IMR-90 (cell line): ENCODE data around the gene HMX2. TPM values are rescaled to one million over a fixed set of nuclear protein-coding genes. Genes with fewer than 3 reads are reported as not detected.

Experiments
- ATAC-seq: fragments of 200-7000 bp; cut with Tn5 transposase; 2 replicates; pipeline ENCODE4 v1.9.1; 2020; ENCODE audit warnings: low read depth, mild to moderate bottlenecking, moderate library complexity
- BruUV-seq: library from RNA; stranded (reverse); fragments of 400-500 nt; replicated peaks from 2 replicates; lab custom pipeline; 2021; lab: Mats Ljungman, UMichigan
- CTCF ChIA-PET: fragments of 300-600 bp; formaldehyde crosslinking; extraction: SDS; loops from one replicate; lab custom pipeline; 2021; ENCODE audit warnings: antibody characterized with exemption; lab: Yijun Ruan, JAX
- POLR2A ChIA-PET: fragments of 300-600 bp; sonication (Branson Sonifier 250); formaldehyde crosslinking; loops from one replicate; lab custom pipeline; 2022; ENCODE audit warnings: antibody characterized with exemption; ENCODE audit not compliant: unreplicated experiment; lab: Charles Lee
- DNase-seq: peaks from one replicate; pipeline ENCODE4 v3.0.0; 2013
- H2AFZ ChIP-seq: replicated peaks from 2 replicates; pipeline ENCODE3; 2013; ENCODE audit warnings: low read length, mild to moderate bottlenecking; ENCODE audit not compliant: poor library complexity
- H2AK5ac ChIP-seq: 2 replicates; pipeline ENCODE4 v1.6.1; 2013; ENCODE audit warnings: low read depth, low read length, inconsistent platforms
- H2AK9ac ChIP-seq: replicated peaks from 2 replicates; pipeline ENCODE3; 2013; ENCODE audit warnings: mild to moderate bottlenecking, low read depth, low read length, moderate library complexity; ENCODE audit not compliant: poor library complexity
- H2BK120ac ChIP-seq: 2 replicates; pipeline ENCODE4 v1.6.1; 2013; ENCODE audit warnings: low read depth, low read length, inconsistent platforms
- H2BK15ac ChIP-seq: 3 replicates; pipeline ENCODE4 v1.6.1; 2013; ENCODE audit warnings: low read depth, low read length, inconsistent platforms
- H2BK20ac ChIP-seq: 2 replicates; pipeline ENCODE4 v1.6.1; 2013; ENCODE audit warnings: low read depth, mild to moderate bottlenecking, inconsistent platforms, low read length, moderate library complexity
- H2BK5ac ChIP-seq: 2 replicates; pipeline ENCODE4 v1.6.1; 2013; ENCODE audit warnings: mild to moderate bottlenecking, low read depth, low read length, inconsistent platforms; ENCODE audit not compliant: poor library complexity, severe bottlenecking
- H3K14ac ChIP-seq: replicated peaks from 2 replicates; pipeline ENCODE4 v1.6.1; 2013; ENCODE audit warnings: low read depth, low read length, inconsistent platforms
- H3K18ac ChIP-seq: 2 replicates; pipeline ENCODE4 v1.6.1; 2013; ENCODE audit warnings: low read depth, low read length, control low read depth
- H3K23ac ChIP-seq: 2 replicates; pipeline ENCODE4 v1.6.1; 2013; ENCODE audit warnings: low read depth, low read length, inconsistent platforms
- H3K27ac ChIP-seq: 2 replicates; pipeline ENCODE4 v1.5.1; 2013; ENCODE audit warnings: mild to moderate bottlenecking, control low read depth, low read length; ENCODE audit not compliant: insufficient read depth
- H3K27me3 ChIP-seq: 2 replicates; pipeline ENCODE4 v1.6.1; 2013; ENCODE audit warnings: low read length; ENCODE audit not compliant: control insufficient read depth, insufficient read depth
- H3K36me3 ChIP-seq: 2 replicates; pipeline ENCODE4 v1.6.1; 2013; ENCODE audit warnings: low read length, mixed read lengths; ENCODE audit not compliant: control insufficient read depth, insufficient read depth
- H3K4ac ChIP-seq: 2 replicates; pipeline ENCODE4 v1.6.1; 2013; ENCODE audit warnings: low read depth, low read length, inconsistent platforms
- H3K4me1 ChIP-seq: 2 replicates; pipeline ENCODE4 v1.6.1; 2013; ENCODE audit warnings: low read length, mixed read lengths; ENCODE audit not compliant: control insufficient read depth, insufficient read depth
- H3K4me2 ChIP-seq: 2 replicates; pipeline ENCODE4 v1.6.1; 2013; ENCODE audit warnings: low read depth, mild to moderate bottlenecking, control low read depth, low read length, moderate library complexity
- H3K4me3 ChIP-seq: 2 replicates; pipeline ENCODE4 v1.5.1; 2013; ENCODE audit warnings: low read depth, mild to moderate bottlenecking, control low read depth, low read length, moderate library complexity; ENCODE audit not compliant: insufficient read depth
- H3K56ac ChIP-seq: 2 replicates; pipeline ENCODE4 v1.6.1; 2013; ENCODE audit warnings: low read length, inconsistent platforms; ENCODE audit not compliant: insufficient read depth; ENCODE audit errors: extremely low read depth
- H3K79me1 ChIP-seq, 2 experiments: 2 replicates each; pipeline ENCODE4 v1.6.1; 2013; ENCODE audit warnings: low read length in 2 of 2, inconsistent platforms in 1 of 2, low read depth in 1 of 2
- H3K9ac ChIP-seq: 2 replicates; pipeline ENCODE4 v1.6.1; 2013; ENCODE audit warnings: low read depth, low read length, control low read depth
- H3K9me1 ChIP-seq: 2 replicates; pipeline ENCODE4 v1.6.1; 2013; ENCODE audit warnings: low read length, inconsistent platforms; ENCODE audit not compliant: insufficient read depth
- H3K9me3 ChIP-seq: 2 replicates; pipeline ENCODE4 v1.6.1; 2013; ENCODE audit warnings: low read length; ENCODE audit not compliant: control insufficient read depth, insufficient read depth
- H4K20me1 ChIP-seq: 2 replicates; pipeline ENCODE4 v1.6.1; 2013; ENCODE audit warnings: low read length, inconsistent platforms; ENCODE audit not compliant: insufficient read depth
- H4K5ac ChIP-seq: 2 replicates; pipeline ENCODE4 v1.6.1; 2013; ENCODE audit warnings: mild to moderate bottlenecking, low read depth, low read length, control low read depth
- H4K8ac ChIP-seq, 2 experiments: 2 replicates each; pipeline ENCODE4 v1.6.1; 2013; ENCODE audit warnings: low read depth in 2 of 2, low read length in 2 of 2, control low read depth in 1 of 2, inconsistent platforms in 1 of 2
- H4K91ac ChIP-seq: 2 replicates; pipeline ENCODE4 v1.6.1; 2013; ENCODE audit warnings: low read depth, low read length, inconsistent platforms; ENCODE audit not compliant: insufficient read depth
- CTCF ChIP-seq: conservative IDR thresholded peaks from 2 replicates; pipeline ENCODE4 v1.5.1; 2012; ENCODE audit warnings: mild to moderate bottlenecking, low read depth, low read length, improper control_type of control experiment
- USF2 ChIP-seq: fragments of 150-350 bp; IDR thresholded peaks from 2 replicates; pipeline ENCODE4 v1.6.1; 2017; ENCODE audit warnings: mild to moderate bottlenecking, antibody characterized with exemption, low read length, low read depth
- WGBS, 2 experiments: methylation state at CpG; one replicate each; pipeline versions ENCODE4 v1.1.5 to v1.1.7; 2013; ENCODE audit warnings: missing lambda C conversion rate in 2 of 2; ENCODE audit not compliant: insufficient read length in 1 of 2; ENCODE audit errors: extremely low coverage in 2 of 2; 5-methylcytosine and 5-hydroxymethylcytosine counted together
- dilution Hi-C: fragments of 300-500 bp; cut with HindIII; formaldehyde crosslinking; loops from one replicate; pipeline ENCODE4 v1.14.3; 2018; ENCODE audit warnings: low sequenced_read_pairs; ENCODE audit not compliant: unreplicated experiment
- in situ Hi-C: fragments of 300-500 bp; cut with MboI; formaldehyde crosslinking; loops from 3 replicates; pipeline ENCODE4 v1.14.3; 2019; ENCODE audit warnings: low sequenced_read_pairs, inconsistent platforms, mixed read lengths
- intact Hi-C: fragments of 100-400 bp; cut with micrococcal nuclease; formaldehyde crosslinking; loops from 2 replicates; pipeline ENCODE4 v1.10.0; 2022
- polyA plus RNA-seq, 3 experiments: library from polyadenylated mRNA; depleted of rRNA; stranded (reverse); fragments of >200 nt; gene quantifications; 2 replicates each; pipeline ENCODE4 v1.2.3, GENCODE V29; 2012; ENCODE audit warnings: low replicate concordance in 1 of 3
- total RNA-seq: library from RNA; depleted of rRNA; stranded (reverse); fragments of >200 nt; gene quantifications from 2 replicates; pipeline ENCODE4 v1.2.3, GENCODE V29; 2012

Gene HMX2
- total and polyA plus RNA-seq, 2 of the 4 experiments (the other 2 are of a cell fraction): not detected

- 33% methylated on average over 1 of the region's 4 CpGs; no CpG with 5 or more reads in 1 of the 2 experiments for WGBS, 2 experiments
- no peak for ATAC-seq
- no TSS peak for BruUV-seq
- no peak overlapping the region for H3K4me3 ChIP-seq
- H2AFZ ChIP-seq: no peak overlapping the region
- no peak overlapping the region for H2BK20ac ChIP-seq
- no peak overlapping the region for H2BK5ac ChIP-seq
- H2BK120ac ChIP-seq: no peak overlapping the region
- H4K91ac ChIP-seq: no peak overlapping the region
- in situ Hi-C loops: loop anchor here (25.0 kb wide), 2 partner anchors 303 to 1028 kb away; no protein-coding TSS in a partner anchor
- ChIA-PET POLR2A (no interaction called here), CTCF (no interaction called here)
- no peak overlapping the region for H3K23ac ChIP-seq
- intact Hi-C loops: no loop called here
- peaks cover 40 to 42% of the 10 kb centered on the region in 2 experiments for H3K79me1 ChIP-seq
- H3K18ac ChIP-seq: no peak overlapping the region
- H2BK15ac ChIP-seq: no peak overlapping the region
- 0 out of 2 replicates have a peak, but pooled peaks cover 2% of the 10 kb centered on the region for H3K9me1 ChIP-seq
- no peak overlapping the region for H2AK9ac ChIP-seq
- no peaks in the 10 kb centered on the region for H3K4me1 ChIP-seq
- no peak overlapping the region for H2AK5ac ChIP-seq
- peaks cover 8% of the 10 kb centered on the region for H4K20me1 ChIP-seq
- H3K36me3 ChIP-seq: peaks cover 25% of the 10 kb centered on the region
- no peak overlapping the region for H3K14ac ChIP-seq
- dilution Hi-C loops: no loop called here
- H4K8ac ChIP-seq: no peak overlapping the region
- no peak for DNase-seq
- no peak overlapping the region for H3K9ac ChIP-seq
- H4K5ac ChIP-seq: no peak overlapping the region
- TF ChIP-seq CTCF: no peak
- no peak for TF ChIP-seq USF2
- H3K56ac ChIP-seq: no peak overlapping the region
- no peak overlapping the region for H3K4ac ChIP-seq
- no peak overlapping the region for H3K4me2 ChIP-seq
- H3K27ac ChIP-seq: no peak overlapping the region
- H3K27me3 ChIP-seq: no peaks in the 10 kb centered on the region
- no peaks in the 10 kb centered on the region for H3K9me3 ChIP-seq
These were observed 17.6 kb downstream of the HMX2 start for GRCh38 chr10:123165445-123166072.
